Mesendoderm (in vitro differentiated cells): ENCODE measurements around the gene RIMS1.

Experiments
- DNase-seq: peaks from one replicate; pipeline ENCODE4 v3.0.0; 2013
- H2AK5ac ChIP-seq: 2 replicates; pipeline ENCODE4 v1.6.1; 2013; ENCODE audit warnings: low read length, inconsistent platforms
- H2BK120ac ChIP-seq: 2 replicates; pipeline ENCODE4 v1.6.1; 2013; ENCODE audit warnings: low read depth, mild to moderate bottlenecking, low read length, moderate library complexity, mixed read lengths
- H2BK15ac ChIP-seq: replicated peaks from 2 replicates; pipeline ENCODE4 v1.6.1; 2013; ENCODE audit warnings: low read depth, mild to moderate bottlenecking, moderate library complexity
- H2BK5ac ChIP-seq: 2 replicates; pipeline ENCODE4 v1.6.1; 2013; ENCODE audit warnings: low read length, inconsistent platforms
- H3K18ac ChIP-seq: 2 replicates; pipeline ENCODE4 v1.6.1; 2013; ENCODE audit warnings: mild to moderate bottlenecking, low read length, mixed read lengths
- H3K23ac ChIP-seq: one replicate; pipeline ENCODE4 v1.6.1; 2013; ENCODE audit warnings: low read length
- H3K27ac ChIP-seq: 2 replicates; pipeline ENCODE4 v1.5.1; 2013; ENCODE audit warnings: low read depth, mild to moderate bottlenecking, inconsistent platforms, low read length, moderate library complexity
- H3K27me3 ChIP-seq: 2 replicates; pipeline ENCODE4 v1.6.1; 2013; ENCODE audit warnings: low read length, control low read depth, mild to moderate bottlenecking, inconsistent platforms; ENCODE audit not compliant: insufficient read depth, poor library complexity
- H3K36me3 ChIP-seq: 2 replicates; pipeline ENCODE4 v1.6.1; 2013; ENCODE audit warnings: low read length, inconsistent platforms; ENCODE audit not compliant: control insufficient read depth, insufficient read depth
- H3K4ac ChIP-seq: one replicate; pipeline ENCODE4 v1.6.1; 2013; ENCODE audit warnings: low read depth, mild to moderate bottlenecking, low read length, moderate library complexity
- H3K4me1 ChIP-seq: 2 replicates; pipeline ENCODE4 v1.6.1; 2013; ENCODE audit warnings: low read depth, low read length, inconsistent platforms; ENCODE audit not compliant: control insufficient read depth
- H3K4me2 ChIP-seq: 2 replicates; pipeline ENCODE4 v1.6.1; 2013; ENCODE audit warnings: low read length
- H3K4me3 ChIP-seq: 2 replicates; pipeline ENCODE4 v1.5.1; 2013; ENCODE audit warnings: mild to moderate bottlenecking, low read length
- H3K56ac ChIP-seq: one replicate; pipeline ENCODE4 v1.6.1; 2013; ENCODE audit warnings: low read length
- H3K79me1 ChIP-seq: 2 replicates; pipeline ENCODE4 v1.6.1; 2013; ENCODE audit warnings: low read length, inconsistent platforms
- H3K79me2 ChIP-seq: 2 replicates; pipeline ENCODE4 v1.6.1; 2013; ENCODE audit warnings: mild to moderate bottlenecking, low read length; ENCODE audit not compliant: control insufficient read depth, insufficient read depth
- H3K9ac ChIP-seq: 2 replicates; pipeline ENCODE4 v1.6.1; 2013; ENCODE audit warnings: low read length, inconsistent platforms
- H4K5ac ChIP-seq: one replicate; pipeline ENCODE4 v1.6.1; 2013; ENCODE audit warnings: low read length
- H4K8ac ChIP-seq: one replicate; pipeline ENCODE4 v1.6.1; 2013; ENCODE audit warnings: low read depth, mild to moderate bottlenecking, control low read depth, low read length, moderate library complexity
- WGBS: extraction: QIAGEN DNeasy Blood & Tissue Kit; methylation state at CpG from one replicate; pipeline ENCODE4 v1.1.7; 2013; ENCODE audit warnings: low lambda C conversion rate, missing lambda C conversion rate; ENCODE audit not compliant: insufficient coverage; ENCODE audit errors: extremely low coverage; 5-methylcytosine and 5-hydroxymethylcytosine counted together

RIMS1 gene

GRCh38 chr6:72446430-72446829 lies 560.1 kb downstream of the RIMS1 start:
- WGBS: no CpG with 5 or more reads among the region's 1 CpG
- no peak overlapping the region for H2BK15ac ChIP-seq
- DNase-seq: peak; percentile 18

More at GRCh38 chr6:72446430-72446829, 560.1 kb downstream of the RIMS1 start:
- Histone ChIP-seq H3K4me3 (no peak overlapping the region), H3K23ac (no peak overlapping the region), H4K5ac (no peak overlapping the region), H3K79me2 (no peaks in the 10 kb centered on the region), H3K4ac (no peak overlapping the region), H2AK5ac (no peak overlapping the region), H2BK5ac (no peak overlapping the region), H4K8ac (no peak overlapping the region), H2BK120ac (no peak overlapping the region), H3K4me2 (no peak overlapping the region), H3K27ac (no peak overlapping the region), H3K18ac (no peak overlapping the region), H3K79me1 (no peaks in the 10 kb centered on the region), H3K4me1 (no peaks in the 10 kb centered on the region), H3K9ac (no peak overlapping the region), H3K27me3 (no peaks in the 10 kb centered on the region), H3K36me3 (no peaks in the 10 kb centered on the region), H3K56ac (no peak overlapping the region)
